Measurements from ENCODE around the gene SLTM.
"Not testable (repeated sequence)": the region's sequence is repeated elsewhere in the genome, so short reads cannot be mapped to it uniquely, and the experiment has no call there.

GRCh38 chr15:58856621-58857020, 76.9 kb downstream of the SLTM start:
- TF ChIP-seq POLR2A (IDR thresholded peaks at IDR 0.05; ENCODE audit: low read depth, low read length); POLR2AphosphoS5 (IDR thresholded peaks at IDR 0.05; ENCODE audit: low read depth, low read length); TAF1 (IDR thresholded peaks at IDR 0.05; ENCODE audit: borderline replicate concordance, low read depth, low read length): not testable (repeated sequence)

Data from GM12892 (cell line).